Psoas muscle (tissue), 8 donors: ENCODE data around the gene NIPBL. TPM values are rescaled to one million over a fixed set of nuclear protein-coding genes. Genes with fewer than 3 reads are reported as not detected.
"Not testable (repeated sequence)": the region's sequence is repeated elsewhere in the genome, so short reads cannot be mapped to it uniquely, and the experiment has no call there.

ENCODE experiments used
- ATAC-seq, 4 donors: fragments of 200-7000 bp; cut with Tn5 transposase; one replicate each; pipeline ENCODE4 v1.9.1; 2020; ENCODE audit warnings: moderate library complexity in 3 of 4, mild to moderate bottlenecking in 2 of 4
- DNase-seq, 2 donors: peaks; one replicate each; pipeline ENCODE4 v3.0.0-alpha.2; 2020
- H3K27ac ChIP-seq: fragments of 200-600 bp; one replicate; pipeline ENCODE4 v1.8.0; 2022
- H3K27me3 ChIP-seq, 3 donors: fragments of 200-600 bp in 1 of 3; one replicate each; pipeline versions ENCODE4 v1.6.1 to v1.8.0; 2013 to 2022; ENCODE audit warnings: low read length in 2 of 3, mild to moderate bottlenecking in 2 of 3, moderate library complexity in 1 of 3; ENCODE audit not compliant: insufficient read depth in 3 of 3
- H3K36me3 ChIP-seq, 2 donors: fragments of 200-600 bp in 1 of 2; one replicate each; pipeline versions ENCODE4 v1.6.1 to v1.8.0; 2013 to 2022; ENCODE audit warnings: low read depth in 1 of 2, mild to moderate bottlenecking in 1 of 2, moderate library complexity in 1 of 2; ENCODE audit not compliant: insufficient read depth in 1 of 2
- H3K4me1 ChIP-seq: fragments of 200-600 bp; one replicate; pipeline ENCODE4 v1.8.0; 2022
- H3K4me3 ChIP-seq: fragments of 200-600 bp; one replicate; pipeline ENCODE4 v1.8.0; 2022; ENCODE audit warnings: mild to moderate bottlenecking
- H3K9me3 ChIP-seq: fragments of 200-600 bp; one replicate; pipeline ENCODE4 v1.8.0; 2022
- CTCF ChIP-seq: fragments of 200-600 bp; IDR thresholded peaks from one replicate; pipeline ENCODE4 v1.8.0; 2022; ENCODE audit warnings: antibody characterized with exemption
- WGBS, 3 donors: extraction: QIAGEN DNeasy Blood & Tissue Kit; methylation state at CpG; one replicate each; pipeline versions ENCODE4 v1.1.6 to v1.1.7; 2013; 5-methylcytosine and 5-hydroxymethylcytosine counted together
- intact Hi-C, 2 donors: fragments of 100-400 bp; cut with DNase I; formaldehyde crosslinking; loops; one replicate each; pipeline versions ENCODE4 v1.11.0 to v1.14.2; 2022
- polyA plus RNA-seq, 3 donors: library from polyadenylated mRNA; stranded (reverse); fragments of 200-250 nt; gene quantifications; one replicate each; pipeline ENCODE4 v1.2.3, GENCODE V29; 2013
- total RNA-seq, 4 donors: library from RNA; stranded (reverse); fragmentation: NEBNext Ultra II Directional in 2 of 4; extraction: Animal tissue kit (Norgen Biotek cat#: 25700) in 2 of 4; gene quantifications; one replicate each; pipeline versions ENCODE4 v1.2.1 to v1.2.4, GENCODE V29; 2021 to 2023
- donor health status: healthy with polysubstance abuse.
- donor health status: DM: no; HTN: no; CAD: no; lungs with moderate emphysema.
- donor health status: Bipolar disorder and iron deficiency.
- donor health status: healthy.
- donor health status: DM: yes; HTN: yes; CAD: no.
- donor health status: DM: no; HTN: no; CAD: no.
- donor health status: DM: no; HTN: no; CAD: no.
- donor health status: DM: yes; HTN: yes; CAD: no.

NIPBL gene
- total and polyA plus RNA-seq, 7 donors, result 12.5 to 51.4 (median 38.1) TPM

GRCh38 chr5:37005946-37006540, 129.5 kb downstream of the NIPBL start:
- TF ChIP-seq CTCF, result peak; percentile 69
- no peaks in the 10 kb centered on the region for H3K9me3 ChIP-seq
- H3K36me3 ChIP-seq, result peaks cover 6 to 95% of the 10 kb centered on the region in 2 donors
- no peaks in the 10 kb centered on the region for H3K4me1 ChIP-seq
- no peak for DNase-seq
- no peaks in the 10 kb centered on the region for H3K27me3 ChIP-seq
- intact Hi-C loops, result loop anchor here (2.0 to 10.0 kb wide), 3 partner anchors 264 to 277 kb away; no protein-coding TSS in a partner anchor
- no peak overlapping the region for H3K27ac ChIP-seq
- peak in 2 of 4 donors; percentile 44 to 67 for ATAC-seq
- WGBS, 3 donors, result 47 to 53% (median 50%) methylated on average over 5 of the region's 5 CpGs
- no peak overlapping the region for H3K4me3 ChIP-seq

GRCh38 chr5:37013181-37013580, 136.6 kb downstream of the NIPBL start:
- H3K27me3 ChIP-seq, H3K9me3 ChIP-seq, H3K27ac ChIP-seq, ATAC-seq, DNase-seq, H3K4me3 ChIP-seq, H3K4me1 ChIP-seq: not testable (repeated sequence)
- intact Hi-C loops, result loop anchor here (10.0 kb wide), 2 partner anchors 162 to 302 kb away; no protein-coding TSS in a partner anchor
- WGBS, 3 donors, result 97 to 99% (median 98%) methylated on average over 16 to 29 of the region's 34 CpGs
- H3K36me3 ChIP-seq, result peaks cover 3 to 77% of the 10 kb centered on the region in 2 donors

GRCh38 chr5:37014321-37014720, 137.8 kb downstream of the NIPBL start:
- Histone ChIP-seq H3K9me3 (no peaks in the 10 kb centered on the region), H3K4me1 (no peaks in the 10 kb centered on the region), H3K36me3 (peaks cover 4 to 77% of the 10 kb centered on the region in 2 donors), H3K27me3 (no peaks in the 10 kb centered on the region), H3K27ac (no peak overlapping the region), H3K4me3 (no peak overlapping the region)
- intact Hi-C loops, result loop anchor here (10.0 kb wide), 2 partner anchors 160 to 300 kb away; no protein-coding TSS in a partner anchor
- ATAC-seq (no peak), DNase-seq (no peak)
- TF ChIP-seq CTCF, result no peak

GRCh38 chr5:37015795-37016666, 139.5 kb downstream of the NIPBL start:
- intact Hi-C loops, result loop anchor here (10.0 kb wide), 2 partner anchors 159 to 299 kb away; no protein-coding TSS in a partner anchor
- H3K4me3 ChIP-seq, result no peak overlapping the region

More at GRCh38 chr5:37015795-37016666, 139.5 kb downstream of the NIPBL start:
- H3K27ac ChIP-seq, result no peak overlapping the region
- H3K27me3 ChIP-seq, result no peaks in the 10 kb centered on the region
- ATAC-seq, result no peak
- DNase-seq, result no peak
- H3K4me1 ChIP-seq, result no peaks in the 10 kb centered on the region
- no peaks in the 10 kb centered on the region for H3K9me3 ChIP-seq
- 94 to 96% (median 95%) methylated on average over 2 of the region's 2 CpGs for WGBS, 3 donors
- TF ChIP-seq CTCF, result no peak
- peaks cover 4 to 77% of the 10 kb centered on the region in 2 donors for H3K36me3 ChIP-seq
